ENCODE measurements around the gene SMYD3.
A peak's percentile ranks its signal among the peaks of the same experiment; 100 is the strongest.

The SMYD3 gene

DNA sequence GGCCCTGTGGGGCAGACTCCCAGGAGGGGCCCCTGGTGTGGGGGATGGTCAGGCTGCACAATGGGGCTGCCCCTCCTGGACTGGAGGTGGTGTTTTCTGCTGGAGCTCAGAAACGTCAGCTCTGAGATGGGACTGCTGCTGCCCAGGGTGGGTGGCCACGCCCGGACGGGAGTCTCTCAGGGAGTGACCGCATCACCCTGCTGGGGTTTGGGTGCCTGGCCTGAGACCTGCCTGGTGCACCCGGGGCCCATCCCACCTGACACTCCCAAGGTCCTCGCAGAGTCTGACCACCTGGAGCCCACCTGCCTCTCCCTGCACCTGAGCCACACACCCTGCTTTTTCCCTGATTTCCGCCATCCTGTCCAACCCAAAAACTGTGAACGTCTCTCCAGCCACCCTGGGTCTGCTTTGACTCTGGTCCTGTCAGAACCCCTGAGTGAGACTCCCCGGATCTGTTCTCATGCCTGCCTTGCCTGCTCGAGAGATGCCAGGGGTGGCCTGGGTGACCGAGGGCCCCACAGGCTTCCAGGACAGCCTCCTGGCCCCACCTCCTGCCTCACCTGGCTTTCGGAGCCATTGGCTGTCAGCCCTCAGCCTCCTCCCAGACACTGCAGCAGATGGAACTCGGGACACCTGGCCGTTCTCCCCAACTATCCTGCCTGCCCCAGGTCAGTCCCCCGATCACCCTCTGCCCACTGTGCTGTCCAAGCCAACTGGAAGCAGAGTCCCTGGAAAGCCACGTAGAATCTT lies 11.6 kb upstream of the SMYD3 start:
- H3K27me3 ChIP-seq: no peaks in the 10 kb centered on the region
- no peak overlapping the region for H3K4me3 ChIP-seq (ENCODE audit: low read depth, low read length)
- H3K4me1 ChIP-seq: no peaks in the 10 kb centered on the region
- no peak for DNase-seq
- H3K36me3 ChIP-seq: no peaks in the 10 kb centered on the region
- peaks cover 12% of the 10 kb centered on the region for H3K9me3 ChIP-seq
- TF ChIP-seq, protein P1, sequence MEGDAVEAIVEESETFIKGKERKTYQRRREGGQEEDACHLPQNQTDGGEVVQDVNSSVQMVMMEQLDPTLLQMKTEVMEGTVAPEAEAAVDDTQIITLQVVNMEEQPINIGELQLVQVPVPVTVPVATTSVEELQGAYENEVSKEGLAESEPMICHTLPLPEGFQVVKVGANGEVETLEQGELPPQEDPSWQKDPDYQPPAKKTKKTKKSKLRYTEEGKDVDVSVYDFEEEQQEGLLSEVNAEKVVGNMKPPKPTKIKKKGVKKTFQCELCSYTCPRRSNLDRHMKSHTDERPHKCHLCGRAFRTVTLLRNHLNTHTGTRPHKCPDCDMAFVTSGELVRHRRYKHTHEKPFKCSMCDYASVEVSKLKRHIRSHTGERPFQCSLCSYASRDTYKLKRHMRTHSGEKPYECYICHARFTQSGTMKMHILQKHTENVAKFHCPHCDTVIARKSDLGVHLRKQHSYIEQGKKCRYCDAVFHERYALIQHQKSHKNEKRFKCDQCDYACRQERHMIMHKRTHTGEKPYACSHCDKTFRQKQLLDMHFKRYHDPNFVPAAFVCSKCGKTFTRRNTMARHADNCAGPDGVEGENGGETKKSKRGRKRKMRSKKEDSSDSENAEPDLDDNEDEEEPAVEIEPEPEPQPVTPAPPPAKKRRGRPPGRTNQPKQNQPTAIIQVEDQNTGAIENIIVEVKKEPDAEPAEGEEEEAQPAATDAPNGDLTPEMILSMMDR (IDR thresholded peaks at IDR 0.05; ENCODE audit: low read depth, low read length): no peak

DNA sequence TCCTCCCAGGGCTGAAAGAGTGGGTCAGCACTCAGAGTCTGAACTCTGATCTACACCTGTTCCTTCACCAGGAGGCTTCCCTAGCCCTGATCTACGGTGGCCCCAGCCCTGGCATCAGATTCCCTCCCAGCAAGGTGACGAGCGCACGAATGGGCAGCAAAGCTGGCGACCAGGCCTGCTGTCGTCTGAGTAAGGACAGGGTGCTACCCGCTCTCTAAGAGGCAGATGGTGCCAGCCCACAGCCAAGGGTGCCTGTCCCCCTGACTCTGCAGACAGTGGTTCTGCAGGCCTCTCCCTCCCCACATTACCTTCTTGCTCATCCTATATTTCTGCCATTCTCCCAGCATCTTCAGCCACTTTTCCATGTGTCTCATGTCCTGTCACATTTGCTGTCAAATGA lies 10.3 kb upstream of the SMYD3 start:
- Histone ChIP-seq H3K9me3 (peaks cover 14% of the 10 kb centered on the region), H3K4me1 (no peaks in the 10 kb centered on the region)

DNA sequence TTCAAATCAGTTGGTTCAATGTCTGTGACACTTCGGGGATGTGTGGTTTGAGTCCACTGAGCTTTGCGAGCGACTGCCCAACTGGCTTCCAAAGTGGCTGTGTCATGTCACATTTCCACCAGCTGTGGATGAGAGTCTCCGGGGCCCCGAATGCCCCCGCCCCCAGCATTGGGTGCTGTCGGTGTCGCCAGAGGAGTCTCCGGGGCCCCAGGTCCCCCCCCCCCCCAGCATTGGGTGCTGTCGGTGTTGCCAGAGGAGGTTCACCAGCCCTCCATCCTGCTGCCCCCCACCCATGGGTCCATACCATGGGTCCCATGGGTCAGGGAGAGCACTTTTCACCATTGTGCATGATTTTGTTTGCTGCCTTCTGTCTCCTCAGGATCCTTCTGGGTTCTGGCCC lies 9.0 kb upstream of the SMYD3 start:
- H3K4me3 ChIP-seq (ENCODE audit: low read depth, low read length): no peak overlapping the region
- H3K9me3 ChIP-seq: peaks cover 14% of the 10 kb centered on the region
- no peaks in the 10 kb centered on the region for H3K4me1 ChIP-seq
- H3K27me3 ChIP-seq: no peaks in the 10 kb centered on the region
- no peaks in the 10 kb centered on the region for H3K36me3 ChIP-seq
- TF ChIP-seq, protein P1 (IDR thresholded peaks at IDR 0.05; ENCODE audit: low read depth, low read length): no peak
- no peak for DNase-seq

More for the DNA sequence above, 10.3 kb upstream of the SMYD3 start:
- no peaks in the 10 kb centered on the region for H3K36me3 ChIP-seq
- no peak for DNase-seq
- no peak overlapping the region for H3K4me3 ChIP-seq (ENCODE audit: low read depth, low read length)
- no peaks in the 10 kb centered on the region for H3K27me3 ChIP-seq
- TF ChIP-seq, protein P1 (IDR thresholded peaks at IDR 0.05; ENCODE audit: low read depth, low read length): no peak

GRCh38 chr1:246515390-246516005 lies 8.4 kb upstream of the SMYD3 start:
- Histone ChIP-seq H3K36me3 (no peaks in the 10 kb centered on the region), H3K4me3 (ENCODE audit: low read depth, low read length) (no peak overlapping the region), H3K4me1 (no peaks in the 10 kb centered on the region), H3K27me3 (no peaks in the 10 kb centered on the region), H3K9me3 (peaks cover 14% of the 10 kb centered on the region)
- TF ChIP-seq, protein P1 (IDR thresholded peaks at IDR 0.05; ENCODE audit: low read depth, low read length): no peak
- no peak for DNase-seq

GRCh38 chr1:246513619-246514343 lies 6.7 kb upstream of the SMYD3 start:
- no peaks in the 10 kb centered on the region for H3K36me3 ChIP-seq
- H3K4me3 ChIP-seq (ENCODE audit: low read depth, low read length): peak overlapping the region; percentile 35
- H3K4me1 ChIP-seq: no peaks in the 10 kb centered on the region
- no peaks in the 10 kb centered on the region for H3K27me3 ChIP-seq
- TF ChIP-seq, protein P1 (IDR thresholded peaks at IDR 0.05; ENCODE audit: low read depth, low read length): no peak
- no peak for DNase-seq
- H3K9me3 ChIP-seq: peaks cover 14% of the 10 kb centered on the region
